Hepatocyte (in vitro differentiated cells): Measurements from ENCODE around the gene COPS6.

Source experiments
- CTCF ChIP-seq: fragments of 200-600 bp; sonication (generic); IDR thresholded peaks from 2 replicates; pipeline ENCODE4 v1.5.1; 2016; ENCODE audit warnings: antibody characterized with exemption, mild to moderate bottlenecking; ENCODE audit not compliant: poor library complexity
- EZH2 ChIP-seq: fragments of 200-600 bp; sonication (generic); IDR thresholded peaks from 2 replicates; pipeline ENCODE4 v1.6.1; 2016; ENCODE audit warnings: antibody characterized with exemption, mild to moderate bottlenecking, borderline replicate concordance

- no peak for TF ChIP-seq EZH2
- no peak for TF ChIP-seq CTCF
Observed at GRCh38 chr7:100077205-100077604, 11.6 kb upstream of the COPS6 start.
